Smooth muscle cell (in vitro differentiated cells): ENCODE measurements around the gene DYNAP. TPM values are rescaled to one million over a fixed set of nuclear protein-coding genes. Genes with fewer than 3 reads are reported as not detected.

ENCODE experiments used
- DNase-seq: peaks from one replicate; lab custom pipeline; 2025; ENCODE audit not compliant: unreplicated experiment; lab: John Stamatoyannopoulos, UW
- H2AFZ ChIP-seq: fragments of 200-600 bp; sonication (generic); 2 replicates; pipeline ENCODE4 v1.6.0; 2016; ENCODE audit warnings: antibody characterized with exemption, low read depth, mild to moderate bottlenecking
- H3F3A ChIP-seq: fragments of 200-600 bp; sonication (generic); 2 replicates; pipeline ENCODE4 v1.6.0; 2017; ENCODE audit warnings: antibody characterized with exemption, low read depth
- H3K27ac ChIP-seq: fragments of 200-600 bp; sonication (generic); 2 replicates; pipeline ENCODE4 v1.5.1; 2016; ENCODE audit warnings: low read depth, mild to moderate bottlenecking
- H3K27me3 ChIP-seq: fragments of 200-600 bp; sonication (generic); 2 replicates; pipeline ENCODE4 v1.6.1; 2016; ENCODE audit warnings: low read depth, mild to moderate bottlenecking
- H3K36me3 ChIP-seq: fragments of 200-600 bp; sonication (generic); 2 replicates; pipeline ENCODE4 v1.5.1; 2016; ENCODE audit warnings: low read depth
- H3K4me1 ChIP-seq: fragments of 200-600 bp; sonication (generic); 2 replicates; pipeline ENCODE4 v1.5.1; 2016; ENCODE audit warnings: low read depth
- H3K4me2 ChIP-seq: fragments of 200-600 bp; sonication (generic); 2 replicates; pipeline ENCODE4 v1.6.0; 2016; ENCODE audit warnings: mild to moderate bottlenecking
- H3K4me3 ChIP-seq: fragments of 200-600 bp; sonication (generic); 2 replicates; pipeline ENCODE4 v1.5.1; 2016; ENCODE audit warnings: mild to moderate bottlenecking
- H3K79me2 ChIP-seq: fragments of 200-600 bp; sonication (generic); 2 replicates; pipeline ENCODE4 v1.6.0; 2016; ENCODE audit warnings: low read depth, mild to moderate bottlenecking
- H3K9ac ChIP-seq: fragments of 200-600 bp; sonication (generic); 2 replicates; pipeline ENCODE4 v1.6.0; 2016; ENCODE audit warnings: low read depth
- H3K9me3 ChIP-seq: fragments of 200-600 bp; sonication (generic); replicated peaks from 2 replicates; pipeline ENCODE4 v1.5.1; 2016; ENCODE audit warnings: low read depth
- H4K20me1 ChIP-seq: fragments of 200-600 bp; sonication (generic); 2 replicates; pipeline ENCODE4 v1.6.0; 2016; ENCODE audit warnings: low read depth
- WGBS: methylation state at CpG from one replicate; pipeline ENCODE4 v1.1.7; 2016; ENCODE audit warnings: low lambda C conversion rate; 5-methylcytosine and 5-hydroxymethylcytosine counted together
- polyA plus RNA-seq: library from polyadenylated mRNA; unstranded; fragments of >200 nt; fragmentation: Nextera tagmentation; extraction: Ambion mirVana; gene quantifications from 2 replicates; pipeline ENCODE4 v1.2.1, GENCODE V29; 2016
- total RNA-seq: library from RNA; depleted of rRNA; stranded (reverse); fragments of >200 nt; gene quantifications from 2 replicates; pipeline ENCODE4 v1.2.3, GENCODE V29; 2014
- TF ChIP-seq, protein P1 (sequence below): fragments of 200-600 bp; sonication (generic); IDR thresholded peaks from 2 replicates; pipeline ENCODE4 v1.5.1; 2017; ENCODE audit warnings: borderline replicate concordance, mild to moderate bottlenecking, antibody characterized with exemption; ENCODE audit not compliant: insufficient read depth, poor library complexity, severe bottlenecking

DYNAP gene
- total and polyA plus RNA-seq, 2 experiments from 2014 or later: not detected

DNA sequence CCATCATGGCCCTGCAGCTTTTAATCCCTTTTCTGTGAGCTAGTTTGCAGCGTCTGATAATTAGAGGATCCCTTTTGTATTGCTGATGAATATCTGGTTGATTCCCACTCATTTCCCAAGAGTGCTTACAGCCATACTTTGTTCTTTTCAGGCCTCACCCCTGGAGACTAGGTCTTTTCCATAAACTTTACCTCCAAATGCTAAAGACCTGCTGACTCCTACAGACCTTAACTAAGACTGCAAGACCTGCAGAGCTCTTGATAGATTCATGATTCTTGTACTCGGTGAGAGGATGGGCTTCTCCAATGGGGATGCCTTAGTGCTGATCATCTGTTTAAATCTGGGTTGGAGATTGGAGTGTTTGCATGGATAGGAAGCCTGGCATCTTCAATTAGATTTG is 33.1 kb upstream of the DYNAP start:
- TF ChIP-seq, protein P1, sequence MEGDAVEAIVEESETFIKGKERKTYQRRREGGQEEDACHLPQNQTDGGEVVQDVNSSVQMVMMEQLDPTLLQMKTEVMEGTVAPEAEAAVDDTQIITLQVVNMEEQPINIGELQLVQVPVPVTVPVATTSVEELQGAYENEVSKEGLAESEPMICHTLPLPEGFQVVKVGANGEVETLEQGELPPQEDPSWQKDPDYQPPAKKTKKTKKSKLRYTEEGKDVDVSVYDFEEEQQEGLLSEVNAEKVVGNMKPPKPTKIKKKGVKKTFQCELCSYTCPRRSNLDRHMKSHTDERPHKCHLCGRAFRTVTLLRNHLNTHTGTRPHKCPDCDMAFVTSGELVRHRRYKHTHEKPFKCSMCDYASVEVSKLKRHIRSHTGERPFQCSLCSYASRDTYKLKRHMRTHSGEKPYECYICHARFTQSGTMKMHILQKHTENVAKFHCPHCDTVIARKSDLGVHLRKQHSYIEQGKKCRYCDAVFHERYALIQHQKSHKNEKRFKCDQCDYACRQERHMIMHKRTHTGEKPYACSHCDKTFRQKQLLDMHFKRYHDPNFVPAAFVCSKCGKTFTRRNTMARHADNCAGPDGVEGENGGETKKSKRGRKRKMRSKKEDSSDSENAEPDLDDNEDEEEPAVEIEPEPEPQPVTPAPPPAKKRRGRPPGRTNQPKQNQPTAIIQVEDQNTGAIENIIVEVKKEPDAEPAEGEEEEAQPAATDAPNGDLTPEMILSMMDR: no peak
- no peak overlapping the region for H3K4me2 ChIP-seq
- no peak overlapping the region for H3K4me3 ChIP-seq
- no peak for DNase-seq
- no peak overlapping the region for H3K27ac ChIP-seq
- H3K79me2 ChIP-seq: no peaks in the 10 kb centered on the region
- 69% methylated on average over 2 of the region's 2 CpGs for WGBS
- no peaks in the 10 kb centered on the region for H3K9me3 ChIP-seq
- no peaks in the 10 kb centered on the region for H3K4me1 ChIP-seq
- no peaks in the 10 kb centered on the region for H3K27me3 ChIP-seq
- no peaks in the 10 kb centered on the region for H4K20me1 ChIP-seq
- H2AFZ ChIP-seq: no peak overlapping the region
- no peaks in the 10 kb centered on the region for H3F3A ChIP-seq
- no peaks in the 10 kb centered on the region for H3K36me3 ChIP-seq
- H3K9ac ChIP-seq: no peak overlapping the region

DNA sequence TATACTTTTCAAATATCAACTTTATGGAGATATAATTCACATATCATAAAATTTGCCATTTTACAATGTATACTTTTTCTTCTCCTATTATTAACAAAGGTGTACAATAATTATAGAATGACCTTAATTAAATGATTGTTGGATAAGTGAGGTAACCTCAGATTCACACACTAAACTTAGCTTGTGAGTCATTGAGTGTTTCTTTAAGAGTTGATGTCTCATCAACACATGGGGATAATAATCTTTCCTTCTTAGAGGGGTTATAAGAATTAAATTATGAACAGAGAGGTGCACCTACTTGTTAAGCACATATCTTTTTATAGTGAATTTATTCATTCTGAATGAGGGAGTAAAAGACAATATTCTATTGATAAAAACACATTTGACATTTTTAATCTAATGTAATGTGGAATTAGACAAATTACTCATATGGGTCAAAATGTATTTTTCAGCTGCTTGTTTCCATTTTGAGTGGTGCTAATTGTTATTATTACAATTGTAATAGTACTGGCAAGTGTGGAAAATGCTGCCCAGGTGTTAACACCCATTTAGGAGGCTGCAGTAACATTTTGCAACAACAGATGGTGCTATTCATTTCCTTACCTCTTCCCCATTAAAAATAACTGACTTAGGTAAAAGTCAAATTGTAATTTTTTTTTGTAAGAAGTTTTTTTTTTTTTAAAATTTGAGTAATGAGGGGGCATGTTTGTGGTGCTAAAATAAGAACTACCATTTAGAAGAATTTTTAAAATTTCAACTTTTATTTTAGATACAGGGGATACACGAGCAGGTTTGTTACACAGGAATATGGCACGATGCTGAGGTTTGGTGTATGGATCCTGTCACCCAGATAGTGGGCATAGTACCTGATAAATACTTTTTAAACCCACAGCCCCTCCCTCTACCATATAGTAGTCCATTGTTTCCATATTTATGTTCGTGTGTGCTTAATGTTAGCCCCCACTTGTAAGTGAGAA is 32.1 kb upstream of the DYNAP start:
- H3K4me1 ChIP-seq: no peaks in the 10 kb centered on the region
- DNase-seq: no peak
- no peak overlapping the region for H3K4me3 ChIP-seq
- no peaks in the 10 kb centered on the region for H3K79me2 ChIP-seq
- no peaks in the 10 kb centered on the region for H4K20me1 ChIP-seq
- 96% methylated on average over 3 of the region's 3 CpGs for WGBS
- no peak overlapping the region for H3K4me2 ChIP-seq
- H3K27ac ChIP-seq: no peak overlapping the region
- no peaks in the 10 kb centered on the region for H3F3A ChIP-seq
- H3K27me3 ChIP-seq: no peaks in the 10 kb centered on the region
- TF ChIP-seq, protein P1: peak; percentile 81
- H3K9me3 ChIP-seq: no peaks in the 10 kb centered on the region
- no peak overlapping the region for H3K9ac ChIP-seq
- no peak overlapping the region for H2AFZ ChIP-seq
- no peaks in the 10 kb centered on the region for H3K36me3 ChIP-seq

DNA sequence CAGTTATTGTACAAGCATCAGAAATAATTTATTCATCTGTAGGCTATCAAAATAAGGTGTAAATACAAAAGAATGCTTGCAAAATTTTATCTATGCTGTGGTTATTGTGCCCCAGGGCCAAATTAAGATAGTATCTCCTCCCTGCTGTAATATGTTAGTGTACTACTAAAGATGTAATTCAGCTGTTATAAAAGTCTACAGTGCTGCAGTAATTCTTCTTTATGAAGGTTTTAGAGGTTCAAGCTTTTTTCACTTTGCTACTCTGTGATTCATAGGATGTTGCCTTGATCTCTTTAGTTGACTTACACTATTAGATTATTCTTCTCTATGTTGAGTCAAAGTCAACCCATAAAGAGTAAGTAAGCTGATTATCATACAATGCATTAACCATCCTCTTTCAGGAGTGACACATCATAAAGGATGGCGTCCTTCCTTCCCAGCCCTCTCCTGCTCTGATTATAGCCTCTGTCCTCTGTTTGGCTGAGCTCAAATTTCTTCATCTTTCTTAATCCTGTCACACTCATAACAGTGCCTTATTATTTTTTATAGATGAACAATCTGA is 29.3 kb upstream of the DYNAP start:
- H3K4me1 ChIP-seq: no peaks in the 10 kb centered on the region
- no peaks in the 10 kb centered on the region for H4K20me1 ChIP-seq
- no peak overlapping the region for H3K4me3 ChIP-seq
- no peak overlapping the region for H3K27ac ChIP-seq
- no peaks in the 10 kb centered on the region for H3F3A ChIP-seq
- no peaks in the 10 kb centered on the region for H3K27me3 ChIP-seq
- H3K36me3 ChIP-seq: no peaks in the 10 kb centered on the region
- 60% methylated on average over 1 of the region's 1 CpG for WGBS
- TF ChIP-seq, protein P1: no peak
- DNase-seq: no peak
- H3K9ac ChIP-seq: no peak overlapping the region
- H2AFZ ChIP-seq: no peak overlapping the region
- H3K9me3 ChIP-seq: no peaks in the 10 kb centered on the region
- H3K4me2 ChIP-seq: no peak overlapping the region
- H3K79me2 ChIP-seq: no peaks in the 10 kb centered on the region
